ENCODE measurements around the gene TJP2. TPM values are rescaled to one million over a fixed set of nuclear protein-coding genes. Genes with fewer than 3 reads are reported as not detected.

Gene TJP2
- total RNA-seq, 4 donors from 2014 or later = 137 to 191 (median 167) TPM

DNA sequence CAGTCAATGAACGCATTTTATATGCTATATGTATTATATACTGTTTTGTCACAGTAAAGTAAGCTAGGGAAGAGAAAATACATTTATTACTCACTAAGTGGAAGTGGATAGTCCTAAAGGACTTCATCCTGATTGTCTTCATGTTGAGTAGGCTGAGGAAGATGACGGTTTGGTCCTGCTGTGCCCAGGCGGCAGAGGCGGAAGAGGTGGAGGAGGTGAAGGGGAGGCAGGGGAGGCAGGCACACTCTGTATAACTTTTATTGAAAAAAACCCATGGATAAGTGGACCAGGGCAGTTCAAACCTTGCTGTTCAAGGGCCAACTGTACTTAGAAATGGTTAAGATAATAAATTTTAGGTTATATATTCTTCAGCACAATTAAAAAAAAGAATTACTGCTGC is 28.5 kb downstream of the TJP2 start:
- TF ChIP-seq POLR2A (IDR thresholded peaks at IDR 0.05) (no peak), CTCF (IDR thresholded peaks at IDR 0.05) (no peak)
- no peak for DNase-seq (ENCODE audit: low spot score in 2 of 2)
- no peak overlapping the region for H3K4me3 ChIP-seq (ENCODE audit: low read depth, poor library complexity, severe bottlenecking)
- whole genome bisulfite sequencing, 2 donors = 93 to 96% methylated on average over 4 of the region's 4 CpGs
- intact Hi-C loops (cut with DNase I; ENCODE audit: low total_unique reads) = no loop called here

- intact Hi-C loops (cut with DNase I; ENCODE audit: low total_unique reads) = no loop called here
- 41 to 44% methylated on average over 2 of the region's 2 CpGs for WGBS, 2 donors
- no peak overlapping the region for H3K4me3 ChIP-seq (ENCODE audit: low read depth, poor library complexity, severe bottlenecking)
- DNase-seq (ENCODE audit: low spot score in 2 of 2) = no peak
- TF ChIP-seq POLR2A (IDR thresholded peaks at IDR 0.05) (no peak), CTCF (IDR thresholded peaks at IDR 0.05) (no peak)
Measured at GRCh38 chr9:69204326-69204725, 30.2 kb downstream of the TJP2 start.

- intact Hi-C loops (cut with DNase I; ENCODE audit: low total_unique reads) = no loop called here
- no peak overlapping the region for H3K4me3 ChIP-seq (ENCODE audit: low read depth, poor library complexity, severe bottlenecking)
- 56 to 69% methylated on average over 7 of the region's 7 CpGs for WGBS, 2 donors
- TF ChIP-seq CTCF (IDR thresholded peaks at IDR 0.05) (no peak), POLR2A (IDR thresholded peaks at IDR 0.05) (no peak)
- peak in 1 of 2 donors; percentile 34 for DNase-seq (ENCODE audit: low spot score in 2 of 2)
Measured at GRCh38 chr9:69204849-69205248, 30.8 kb downstream of the TJP2 start.

DNA sequence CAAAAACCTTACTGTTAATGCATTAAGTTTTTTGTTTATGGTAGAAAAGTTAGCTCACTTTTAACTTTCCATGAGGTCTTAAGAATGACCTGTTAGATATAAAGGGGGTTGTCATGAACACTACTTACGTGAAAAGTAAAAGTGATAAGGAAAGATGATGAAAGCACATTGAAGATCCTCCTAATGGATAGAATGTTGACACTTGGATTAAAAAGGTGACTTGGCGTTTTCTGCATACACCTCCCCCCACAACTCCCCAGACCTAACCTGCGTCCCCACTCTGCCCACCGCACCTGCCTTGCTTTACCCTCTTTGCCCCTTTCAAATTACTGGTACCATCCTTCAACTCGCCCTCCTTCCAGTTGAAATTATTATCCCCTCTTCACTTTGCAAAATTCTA is 32.0 kb downstream of the TJP2 start:
- intact Hi-C loops (cut with DNase I; ENCODE audit: low total_unique reads) = no loop called here
- WGBS, 2 donors = 96 to 98% methylated on average over 5 of the region's 5 CpGs
- H3K4me3 ChIP-seq (ENCODE audit: low read depth, poor library complexity, severe bottlenecking) = no peak overlapping the region
- TF ChIP-seq POLR2A (IDR thresholded peaks at IDR 0.05) = no peak
- TF ChIP-seq CTCF (IDR thresholded peaks at IDR 0.05) = no peak
- no peak for DNase-seq (ENCODE audit: low spot score in 2 of 2)

DNA sequence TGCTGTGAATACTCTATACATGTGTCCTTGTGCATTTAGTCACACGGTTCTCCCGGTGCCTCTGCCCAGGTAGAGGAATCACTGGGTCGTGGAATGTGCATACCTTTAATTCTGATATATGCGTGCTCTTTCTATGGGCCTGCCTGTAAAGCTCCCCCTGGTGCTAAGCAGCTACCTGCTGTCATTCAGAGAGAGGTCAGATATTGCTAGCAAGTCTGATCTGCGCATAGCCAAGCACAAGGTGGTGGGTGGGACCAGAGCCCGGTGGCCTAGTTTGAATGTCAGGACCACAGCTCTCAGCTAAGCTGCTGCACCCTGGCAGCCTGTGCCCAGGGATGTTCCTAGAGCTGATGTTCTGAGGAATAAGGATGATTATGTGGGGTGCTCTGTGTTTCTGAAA is 33.4 kb downstream of the TJP2 start:
- DNase-seq (ENCODE audit: low spot score in 2 of 2) = no peak
- TF ChIP-seq POLR2A (IDR thresholded peaks at IDR 0.05) (no peak), CTCF (IDR thresholded peaks at IDR 0.05) (no peak)
- intact Hi-C loops (cut with DNase I; ENCODE audit: low total_unique reads) = no loop called here
- no peak overlapping the region for H3K4me3 ChIP-seq (ENCODE audit: low read depth, poor library complexity, severe bottlenecking)
- WGBS, 2 donors = 56 to 67% methylated on average over 6 of the region's 6 CpGs

DNA sequence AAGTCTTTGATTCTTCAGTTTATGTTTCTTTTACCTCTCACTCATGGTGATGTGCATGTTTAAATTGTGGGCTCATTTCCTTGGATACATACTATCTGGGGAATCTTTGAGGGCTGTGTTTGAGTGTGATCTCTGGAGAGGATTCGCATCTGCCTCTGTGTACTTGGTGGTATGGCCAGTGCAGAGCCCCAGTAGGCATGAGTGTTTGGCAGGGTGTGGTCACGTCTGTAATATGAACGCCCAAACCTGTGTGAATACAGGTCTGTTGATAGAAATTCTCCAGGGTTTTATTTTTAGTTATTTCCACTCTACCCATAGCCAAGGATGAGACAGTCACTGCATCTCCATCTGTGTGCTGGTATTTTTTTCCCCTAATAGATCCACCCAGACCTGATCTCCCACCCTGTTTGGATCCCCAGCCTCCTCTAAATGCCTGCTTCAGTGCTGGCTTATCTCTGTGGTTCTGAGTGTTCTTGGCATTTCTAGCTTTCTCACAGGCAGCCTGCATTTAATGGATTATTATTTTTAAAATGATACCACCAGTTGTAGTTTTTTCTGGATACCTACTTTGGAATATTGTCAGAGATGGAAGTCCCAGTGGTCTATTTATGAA is 37.5 kb downstream of the TJP2 start:
- intact Hi-C loops (cut with DNase I; ENCODE audit: low total_unique reads) = no loop called here
- no peak overlapping the region for H3K4me3 ChIP-seq (ENCODE audit: low read depth, poor library complexity, severe bottlenecking)
- TF ChIP-seq CTCF (IDR thresholded peaks at IDR 0.05) = no peak
- TF ChIP-seq POLR2A (IDR thresholded peaks at IDR 0.05) = no peak
- DNase-seq (ENCODE audit: low spot score in 2 of 2) = no peak
- 78 to 83% methylated on average over 3 of the region's 3 CpGs for WGBS, 2 donors

All from lower leg skin (tissue), 4 donors.